Pancreas (tissue), 10 donors: ENCODE measurements around the gene RNU5B-1. TPM values are rescaled to one million over a fixed set of nuclear protein-coding genes. Genes with fewer than 3 reads are reported as not detected.

Experiments
- ATAC-seq, 4 donors: fragments of 200-7000 bp; cut with Tn5 transposase; one replicate each; pipeline versions ENCODE4 v1.8.0 to v1.9.1; 2020; ENCODE audit warnings: mild to moderate bottlenecking in 4 of 4, moderate library complexity in 4 of 4
- DNase-seq, 6 donors: peaks; one replicate each; pipeline ENCODE4 v3.0.0-alpha.2; 2020
- FAIRE-seq: peaks from 2 replicates; lab custom pipeline; 2012; peaks lifted over from hg19 to GRCh38; lab: Jason Lieb, UNC
- H3K27ac ChIP-seq, 4 donors: fragments of 200-600 bp; sonication (generic); 1 replicate in 3 of 4; 2 replicates in 1 of 4; pipeline versions ENCODE4 v1.5.0 to v1.8.0; 2020
- H3K27me3 ChIP-seq, 4 donors: fragments of 200-600 bp; one replicate each; pipeline ENCODE4 v1.8.0; 2021
- H3K36me3 ChIP-seq, 3 donors: fragments of 200-600 bp; sonication (generic) in 1 of 3; one replicate each; pipeline versions ENCODE4 v1.5.0 to v1.8.0; 2020 to 2021
- H3K4me1 ChIP-seq, 3 donors: fragments of 200-600 bp; one replicate each; pipeline ENCODE4 v1.8.0; 2021
- H3K4me3 ChIP-seq, 4 donors: fragments of 200-600 bp; sonication (generic) in 2 of 4; one replicate each; pipeline versions ENCODE4 v1.5.0 to v1.8.0; 2020 to 2021
- H3K9me3 ChIP-seq, 4 donors: fragments of 200-600 bp; one replicate each; pipeline ENCODE4 v1.8.0; 2021
- CTCF ChIP-seq, 4 donors: fragments of 200-600 bp; sonication (generic) in 3 of 4; IDR thresholded peaks; one replicate each; pipeline versions ENCODE4 v1.5.0 to v1.8.0; 2021; ENCODE audit warnings: antibody characterized with exemption in 4 of 4
- WGBS, 2 donors: extraction: QIAGEN DNeasy Blood & Tissue Kit; methylation state at CpG; one replicate each; pipeline ENCODE4 v1.1.7; 2013; 5-methylcytosine and 5-hydroxymethylcytosine counted together
- intact Hi-C, 3 donors: fragments of 100-400 bp; cut with DNase I; formaldehyde crosslinking; loops; one replicate each; pipeline versions ENCODE4 v1.11.1 to v1.14.2; 2022
- polyA plus RNA-seq, 2 donors: library from polyadenylated mRNA; stranded (reverse); fragments of 200-250 nt; gene quantifications; one replicate each; pipeline ENCODE4 v1.2.3, GENCODE V29; 2013
- total RNA-seq, 6 donors: library from RNA; stranded (reverse); fragmentation: NEBNext Ultra II Directional in 4 of 6; extraction: Animal tissue kit (Norgen Biotek cat#: 25700) in 4 of 6; gene quantifications; one replicate each; pipeline versions ENCODE4 v1.2.1 to v1.2.4, GENCODE V29; 2021 to 2023
- donor health status: healthy with polysubstance abuse.
- donor health status: DM: no; HTN: no; CAD: no; lungs with moderate emphysema.
- donor health status: DM: no; HTN: no; CAD: no.
- donor health status: control.
- donor health status: control.
- donor health status: Bipolar disorder and iron deficiency.
- donor health status: DM: yes; HTN: yes; CAD: no.
- donor health status: DM: no; HTN: no; CAD: no.
- donor health status: DM: no; HTN: no; CAD: no.
- donor health status: DM: yes; HTN: yes; CAD: no.

RNU5B-1 gene
- total and polyA plus RNA-seq, 8 donors = 10.5 to 21.8 (median 21.6) TPM; not detected in 5

- ATAC-seq = no peak
- Histone ChIP-seq H3K4me1 (no peaks in the 10 kb centered on the region), H3K36me3 (no peaks in the 10 kb centered on the region), H3K27ac (no peak overlapping the region), H3K27me3 (no peaks in the 10 kb centered on the region), H3K4me3 (no peak overlapping the region), H3K9me3 (no peaks in the 10 kb centered on the region)
- intact Hi-C loops = no loop called here
- TF ChIP-seq CTCF (IDR thresholded peaks at IDR 0.05) = no peak
- 69 to 73% methylated on average over 20 of the region's 20 CpGs for WGBS, 2 donors
- DNase-seq = no peak
- FAIRE-seq = no peak
Measured at GRCh38 chr15:65334586-65335231, 30.2 kb downstream of the RNU5B-1 start.

GRCh38 chr15:65335278-65336055 lies 31.0 kb downstream of the RNU5B-1 start:
- FAIRE-seq (no peak), ATAC-seq (no peak), DNase-seq (no peak)
- H3K36me3 ChIP-seq = no peaks in the 10 kb centered on the region
- no peaks in the 10 kb centered on the region for H3K27me3 ChIP-seq
- H3K27ac ChIP-seq = no peak overlapping the region
- intact Hi-C loops = no loop called here
- H3K9me3 ChIP-seq = no peaks in the 10 kb centered on the region
- H3K4me3 ChIP-seq = no peak overlapping the region
- WGBS, 2 donors = 77 to 84% methylated on average over 19 of the region's 19 CpGs
- TF ChIP-seq CTCF (IDR thresholded peaks at IDR 0.05) = no peak
- no peaks in the 10 kb centered on the region for H3K4me1 ChIP-seq

- H3K4me3 ChIP-seq = no peak overlapping the region
- DNase-seq (no peak), ATAC-seq (no peak), FAIRE-seq (no peak)
- H3K9me3 ChIP-seq = no peaks in the 10 kb centered on the region
- intact Hi-C loops = no loop called here
- H3K4me1 ChIP-seq = no peaks in the 10 kb centered on the region
- no peak overlapping the region for H3K27ac ChIP-seq
- no peaks in the 10 kb centered on the region for H3K27me3 ChIP-seq
- H3K36me3 ChIP-seq = no peaks in the 10 kb centered on the region
- no peak for TF ChIP-seq CTCF (IDR thresholded peaks at IDR 0.05)
- WGBS, 2 donors = 63 to 74% methylated on average over 21 of the region's 21 CpGs
Measured at GRCh38 chr15:65336493-65337435, 32.3 kb downstream of the RNU5B-1 start.

GRCh38 chr15:65337436-65338070 lies 33.1 kb downstream of the RNU5B-1 start:
- no peak overlapping the region for H3K4me3 ChIP-seq
- no peaks in the 10 kb centered on the region for H3K36me3 ChIP-seq
- H3K4me1 ChIP-seq = no peaks in the 10 kb centered on the region
- intact Hi-C loops = no loop called here
- TF ChIP-seq CTCF (IDR thresholded peaks at IDR 0.05) = no peak
- DNase-seq (no peak), ATAC-seq (no peak), FAIRE-seq (no peak)
- no peaks in the 10 kb centered on the region for H3K27me3 ChIP-seq
- WGBS, 2 donors = 62 to 74% methylated on average over 6 of the region's 6 CpGs
- no peaks in the 10 kb centered on the region for H3K9me3 ChIP-seq
- no peak overlapping the region for H3K27ac ChIP-seq
